ENCODE measurements around the gene KLRK1. TPM values are rescaled to one million over a fixed set of nuclear protein-coding genes. Genes with fewer than 3 reads are reported as not detected.

KLRK1 gene
- total and polyA plus RNA-seq, 4 donors = 0.98 to 4.0 (median 1.4) TPM

DNA sequence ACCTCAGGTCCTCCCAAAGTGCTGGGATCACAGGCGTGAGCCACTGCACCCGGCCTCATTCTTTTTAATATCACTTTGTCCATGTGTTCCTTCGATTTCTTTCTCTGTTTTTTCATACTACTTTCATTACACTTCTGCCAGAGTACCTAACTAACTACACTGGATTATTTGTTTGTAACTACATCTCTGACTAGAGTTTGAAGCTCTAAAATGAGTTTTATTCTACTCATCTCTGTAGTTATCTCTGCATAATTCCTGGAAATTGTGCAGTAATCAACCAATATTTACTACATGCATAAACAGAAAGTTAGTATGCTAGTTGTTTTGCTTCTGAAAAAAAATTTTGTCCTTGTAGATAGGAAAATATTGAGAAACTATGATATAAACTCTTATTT is 15.2 kb downstream of the KLRK1 start:
- H3K27ac ChIP-seq (ENCODE audit: low read depth in 1 of 2, low read length in 2 of 2) = no peak overlapping the region

DNA sequence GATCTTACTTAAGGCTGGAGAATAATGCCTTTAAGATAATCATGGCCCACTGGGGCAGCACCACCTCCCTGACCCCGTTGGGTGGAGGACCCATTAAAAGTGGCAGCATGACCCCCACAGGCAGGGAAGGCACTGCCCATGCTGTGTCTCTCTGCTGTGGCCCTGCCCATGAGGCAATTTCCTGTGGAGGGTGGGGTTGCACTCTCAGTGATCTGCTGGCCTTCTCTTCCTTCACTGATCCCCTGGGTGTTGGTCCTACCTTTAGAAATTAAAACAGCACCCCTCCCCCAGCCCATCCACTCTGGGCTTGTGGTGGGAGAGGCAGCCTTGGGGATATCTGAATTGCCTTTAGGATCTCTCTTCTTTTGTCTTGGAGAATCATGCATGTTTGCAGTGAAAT is 17.3 kb downstream of the KLRK1 start:
- H3K9ac ChIP-seq (ENCODE audit: low read depth in 1 of 2, low read length in 2 of 2) = no peak overlapping the region
- H3K4me1 ChIP-seq (ENCODE audit: control insufficient read depth in 4 of 4, insufficient read depth in 4 of 4, low read length in 3 of 4) = peaks cover 0 to 1% (median 0%) of the 10 kb centered on the region in 4 donors
- no peak overlapping the region for H3K27ac ChIP-seq (ENCODE audit: low read depth in 1 of 2, low read length in 2 of 2)
- DNase-seq (ENCODE audit: low spot score) = no peak
- H3K36me3 ChIP-seq (ENCODE audit: control insufficient read depth in 4 of 4, insufficient read depth in 3 of 4, low read depth in 1 of 4, low read length in 3 of 4) = no peaks in the 10 kb centered on the region
- no peak overlapping the region for H3K4me3 ChIP-seq (ENCODE audit: low read depth in 1 of 3, low read length in 3 of 3)
- no peaks in the 10 kb centered on the region for H3K27me3 ChIP-seq (ENCODE audit: control insufficient read depth in 4 of 4, insufficient read depth in 4 of 4, low read length in 3 of 4)
- no peaks in the 10 kb centered on the region for H3K9me3 ChIP-seq (ENCODE audit: control insufficient read depth in 4 of 4, low read length in 3 of 4)
- 57% methylated on average over 1 of the region's 1 CpG for WGBS
- no peak for TF ChIP-seq HNF4G (IDR thresholded peaks at IDR 0.05)
- TF ChIP-seq, protein P1, sequence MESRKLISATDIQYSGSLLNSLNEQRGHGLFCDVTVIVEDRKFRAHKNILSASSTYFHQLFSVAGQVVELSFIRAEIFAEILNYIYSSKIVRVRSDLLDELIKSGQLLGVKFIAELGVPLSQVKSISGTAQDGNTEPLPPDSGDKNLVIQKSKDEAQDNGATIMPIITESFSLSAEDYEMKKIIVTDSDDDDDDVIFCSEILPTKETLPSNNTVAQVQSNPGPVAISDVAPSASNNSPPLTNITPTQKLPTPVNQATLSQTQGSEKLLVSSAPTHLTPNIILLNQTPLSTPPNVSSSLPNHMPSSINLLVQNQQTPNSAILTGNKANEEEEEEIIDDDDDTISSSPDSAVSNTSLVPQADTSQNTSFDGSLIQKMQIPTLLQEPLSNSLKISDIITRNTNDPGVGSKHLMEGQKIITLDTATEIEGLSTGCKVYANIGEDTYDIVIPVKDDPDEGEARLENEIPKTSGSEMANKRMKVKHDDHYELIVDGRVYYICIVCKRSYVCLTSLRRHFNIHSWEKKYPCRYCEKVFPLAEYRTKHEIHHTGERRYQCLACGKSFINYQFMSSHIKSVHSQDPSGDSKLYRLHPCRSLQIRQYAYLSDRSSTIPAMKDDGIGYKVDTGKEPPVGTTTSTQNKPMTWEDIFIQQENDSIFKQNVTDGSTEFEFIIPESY (IDR thresholded peaks at IDR 0.05) = no peak
- no peak for TF ChIP-seq FOXA1 (IDR thresholded peaks at IDR 0.05)
- no peak for TF ChIP-seq JUND (IDR thresholded peaks at IDR 0.05)
- TF ChIP-seq EGR1 (IDR thresholded peaks at IDR 0.05; ENCODE audit: low read depth in 2 of 2) = no peak
- no peak for TF ChIP-seq GABPA (IDR thresholded peaks at IDR 0.05 in 1 of 2, conservative IDR thresholded peaks at IDR 0.05 in 1 of 2)
- no peak for TF ChIP-seq SP1 (IDR thresholded peaks at IDR 0.05)
- TF ChIP-seq HNF4A (conservative IDR thresholded peaks at IDR 0.05) = no peak
- TF ChIP-seq, protein P2, sequence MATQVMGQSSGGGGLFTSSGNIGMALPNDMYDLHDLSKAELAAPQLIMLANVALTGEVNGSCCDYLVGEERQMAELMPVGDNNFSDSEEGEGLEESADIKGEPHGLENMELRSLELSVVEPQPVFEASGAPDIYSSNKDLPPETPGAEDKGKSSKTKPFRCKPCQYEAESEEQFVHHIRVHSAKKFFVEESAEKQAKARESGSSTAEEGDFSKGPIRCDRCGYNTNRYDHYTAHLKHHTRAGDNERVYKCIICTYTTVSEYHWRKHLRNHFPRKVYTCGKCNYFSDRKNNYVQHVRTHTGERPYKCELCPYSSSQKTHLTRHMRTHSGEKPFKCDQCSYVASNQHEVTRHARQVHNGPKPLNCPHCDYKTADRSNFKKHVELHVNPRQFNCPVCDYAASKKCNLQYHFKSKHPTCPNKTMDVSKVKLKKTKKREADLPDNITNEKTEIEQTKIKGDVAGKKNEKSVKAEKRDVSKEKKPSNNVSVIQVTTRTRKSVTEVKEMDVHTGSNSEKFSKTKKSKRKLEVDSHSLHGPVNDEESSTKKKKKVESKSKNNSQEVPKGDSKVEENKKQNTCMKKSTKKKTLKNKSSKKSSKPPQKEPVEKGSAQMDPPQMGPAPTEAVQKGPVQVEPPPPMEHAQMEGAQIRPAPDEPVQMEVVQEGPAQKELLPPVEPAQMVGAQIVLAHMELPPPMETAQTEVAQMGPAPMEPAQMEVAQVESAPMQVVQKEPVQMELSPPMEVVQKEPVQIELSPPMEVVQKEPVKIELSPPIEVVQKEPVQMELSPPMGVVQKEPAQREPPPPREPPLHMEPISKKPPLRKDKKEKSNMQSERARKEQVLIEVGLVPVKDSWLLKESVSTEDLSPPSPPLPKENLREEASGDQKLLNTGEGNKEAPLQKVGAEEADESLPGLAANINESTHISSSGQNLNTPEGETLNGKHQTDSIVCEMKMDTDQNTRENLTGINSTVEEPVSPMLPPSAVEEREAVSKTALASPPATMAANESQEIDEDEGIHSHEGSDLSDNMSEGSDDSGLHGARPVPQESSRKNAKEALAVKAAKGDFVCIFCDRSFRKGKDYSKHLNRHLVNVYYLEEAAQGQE (IDR thresholded peaks at IDR 0.05) = no peak
- TF ChIP-seq, protein P3, sequence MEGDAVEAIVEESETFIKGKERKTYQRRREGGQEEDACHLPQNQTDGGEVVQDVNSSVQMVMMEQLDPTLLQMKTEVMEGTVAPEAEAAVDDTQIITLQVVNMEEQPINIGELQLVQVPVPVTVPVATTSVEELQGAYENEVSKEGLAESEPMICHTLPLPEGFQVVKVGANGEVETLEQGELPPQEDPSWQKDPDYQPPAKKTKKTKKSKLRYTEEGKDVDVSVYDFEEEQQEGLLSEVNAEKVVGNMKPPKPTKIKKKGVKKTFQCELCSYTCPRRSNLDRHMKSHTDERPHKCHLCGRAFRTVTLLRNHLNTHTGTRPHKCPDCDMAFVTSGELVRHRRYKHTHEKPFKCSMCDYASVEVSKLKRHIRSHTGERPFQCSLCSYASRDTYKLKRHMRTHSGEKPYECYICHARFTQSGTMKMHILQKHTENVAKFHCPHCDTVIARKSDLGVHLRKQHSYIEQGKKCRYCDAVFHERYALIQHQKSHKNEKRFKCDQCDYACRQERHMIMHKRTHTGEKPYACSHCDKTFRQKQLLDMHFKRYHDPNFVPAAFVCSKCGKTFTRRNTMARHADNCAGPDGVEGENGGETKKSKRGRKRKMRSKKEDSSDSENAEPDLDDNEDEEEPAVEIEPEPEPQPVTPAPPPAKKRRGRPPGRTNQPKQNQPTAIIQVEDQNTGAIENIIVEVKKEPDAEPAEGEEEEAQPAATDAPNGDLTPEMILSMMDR (IDR thresholded peaks at IDR 0.05; ENCODE audit: low read depth, low read length, missing input control) = no peak
- TF ChIP-seq, protein P4, sequence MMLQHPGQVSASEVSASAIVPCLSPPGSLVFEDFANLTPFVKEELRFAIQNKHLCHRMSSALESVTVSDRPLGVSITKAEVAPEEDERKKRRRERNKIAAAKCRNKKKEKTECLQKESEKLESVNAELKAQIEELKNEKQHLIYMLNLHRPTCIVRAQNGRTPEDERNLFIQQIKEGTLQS (IDR thresholded peaks at IDR 0.05) = no peak
- TF ChIP-seq FOXA2 (IDR thresholded peaks at IDR 0.05) = no peak
- TF ChIP-seq, protein P5, sequence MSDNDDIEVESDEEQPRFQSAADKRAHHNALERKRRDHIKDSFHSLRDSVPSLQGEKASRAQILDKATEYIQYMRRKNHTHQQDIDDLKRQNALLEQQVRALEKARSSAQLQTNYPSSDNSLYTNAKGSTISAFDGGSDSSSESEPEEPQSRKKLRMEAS (IDR thresholded peaks at IDR 0.05) = no peak

More for the DNA sequence above, 15.2 kb downstream of the KLRK1 start:
- DNase-seq (ENCODE audit: low spot score) = no peak
- Histone ChIP-seq H3K9ac (ENCODE audit: low read depth in 1 of 2, low read length in 2 of 2) (no peak overlapping the region), H3K36me3 (ENCODE audit: control insufficient read depth in 4 of 4, insufficient read depth in 3 of 4, low read depth in 1 of 4, low read length in 3 of 4) (no peaks in the 10 kb centered on the region), H3K9me3 (ENCODE audit: control insufficient read depth in 4 of 4, low read length in 3 of 4) (no peaks in the 10 kb centered on the region), H3K4me3 (ENCODE audit: low read depth in 1 of 3, low read length in 3 of 3) (no peak overlapping the region), H3K4me1 (ENCODE audit: control insufficient read depth in 4 of 4, insufficient read depth in 4 of 4, low read length in 3 of 4) (peaks cover 0 to 1% (median 0%) of the 10 kb centered on the region in 4 donors), H3K27me3 (ENCODE audit: control insufficient read depth in 4 of 4, insufficient read depth in 4 of 4, low read length in 3 of 4) (no peaks in the 10 kb centered on the region)
- WGBS = 93% methylated on average over 3 of the region's 3 CpGs
- TF ChIP-seq, protein P2 (IDR thresholded peaks at IDR 0.05) = no peak
- TF ChIP-seq RAD21 (IDR thresholded peaks at IDR 0.05) (no peak), GABPA (IDR thresholded peaks at IDR 0.05 in 1 of 2, conservative IDR thresholded peaks at IDR 0.05 in 1 of 2) (no peak), FOXA2 (IDR thresholded peaks at IDR 0.05) (no peak), EGR1 (IDR thresholded peaks at IDR 0.05; ENCODE audit: low read depth in 2 of 2) (no peak), SP1 (IDR thresholded peaks at IDR 0.05) (no peak), TAF1 (conservative IDR thresholded peaks at IDR 0.05) (no peak), RXRA (IDR thresholded peaks at IDR 0.05) (no peak)
- TF ChIP-seq, protein P1 (IDR thresholded peaks at IDR 0.05) = no peak
